Epidermal melanocyte (primary cell): Measurements from ENCODE around the gene CEBPA.

Experiments
- DNase-seq: peaks from one replicate; pipeline ENCODE4 v3.0.0; 2011; ENCODE audit warnings: low spot score; ENCODE audit not compliant: insufficient read length

The CEBPA gene

DNA sequence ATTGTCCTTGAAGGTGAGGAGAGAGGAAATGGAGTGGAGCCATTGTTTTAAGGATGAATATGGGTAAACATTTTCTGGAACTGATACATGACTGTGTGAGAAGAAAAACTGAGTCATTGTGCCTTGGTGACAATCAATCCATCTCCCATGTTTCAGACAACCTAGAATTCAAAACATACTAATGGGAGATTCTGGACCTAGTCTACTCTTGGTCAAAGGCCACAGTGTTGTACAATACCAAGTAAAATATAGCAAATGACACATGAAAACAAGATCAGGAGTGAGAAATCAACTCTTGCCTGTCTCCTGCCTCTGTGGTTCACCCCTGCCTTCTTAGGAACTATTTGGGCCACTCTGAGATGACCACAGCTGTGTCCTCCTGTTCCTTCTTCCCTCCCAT is 13.1 kb downstream of the CEBPA start:
- no peak for DNase-seq

DNA sequence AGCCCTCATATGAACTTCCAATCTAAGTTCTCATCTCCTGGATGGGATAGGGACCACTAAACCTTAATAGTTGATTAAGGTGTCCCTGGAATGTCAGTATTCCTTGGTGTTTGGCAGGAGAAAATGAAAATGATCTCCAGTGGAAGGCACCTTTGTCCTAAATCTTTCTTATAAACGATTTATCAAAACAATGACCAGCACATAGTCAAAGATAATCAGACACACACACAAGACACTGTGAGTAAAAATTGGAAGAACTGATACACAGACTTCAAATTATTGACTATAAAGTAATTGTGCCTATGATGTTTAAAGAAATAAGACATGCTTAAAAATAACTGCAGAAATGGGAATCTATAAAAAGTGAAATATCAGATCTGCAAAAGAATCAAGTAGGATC is 13.7 kb downstream of the CEBPA start:
- no peak for DNase-seq

DNA sequence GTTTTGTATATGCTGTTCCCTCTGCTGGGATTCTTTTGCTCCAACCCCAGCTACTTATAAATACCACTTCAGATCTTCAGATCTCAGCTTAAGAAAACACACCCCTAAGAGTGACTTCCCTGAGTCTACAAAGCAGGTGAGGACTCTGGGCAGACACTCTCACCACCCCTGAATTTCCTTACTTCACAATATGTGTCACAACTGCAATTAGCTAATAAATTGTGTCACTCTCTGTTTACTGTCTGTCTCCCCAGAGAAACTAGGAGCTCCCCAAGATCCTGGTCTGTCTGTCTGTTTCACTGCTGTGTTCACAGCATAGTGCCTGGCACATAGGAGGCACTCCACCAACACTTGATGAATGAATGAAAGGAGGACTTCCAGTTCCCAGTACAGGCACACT is 14.4 kb downstream of the CEBPA start:
- no peak for DNase-seq

DNA sequence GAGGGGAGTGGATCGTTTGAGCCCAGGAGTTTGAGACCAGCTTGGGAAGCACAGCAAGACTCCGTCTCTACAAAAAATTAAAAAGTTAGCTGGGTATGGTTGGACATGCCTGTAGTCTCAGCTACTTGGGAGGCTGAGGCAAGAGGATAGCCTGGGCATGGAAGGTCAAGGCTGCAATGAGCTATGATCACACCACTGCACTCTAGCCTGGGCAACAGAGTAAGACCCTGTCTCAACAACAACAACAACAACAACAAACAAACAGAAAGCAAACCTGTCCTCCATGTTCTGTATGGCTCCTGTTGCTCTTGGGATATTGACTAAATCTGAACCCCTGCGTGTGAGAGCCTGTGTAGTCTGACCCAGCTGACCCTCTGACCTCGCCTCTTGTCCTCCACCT is 14.9 kb downstream of the CEBPA start:
- DNase-seq: no peak

DNA sequence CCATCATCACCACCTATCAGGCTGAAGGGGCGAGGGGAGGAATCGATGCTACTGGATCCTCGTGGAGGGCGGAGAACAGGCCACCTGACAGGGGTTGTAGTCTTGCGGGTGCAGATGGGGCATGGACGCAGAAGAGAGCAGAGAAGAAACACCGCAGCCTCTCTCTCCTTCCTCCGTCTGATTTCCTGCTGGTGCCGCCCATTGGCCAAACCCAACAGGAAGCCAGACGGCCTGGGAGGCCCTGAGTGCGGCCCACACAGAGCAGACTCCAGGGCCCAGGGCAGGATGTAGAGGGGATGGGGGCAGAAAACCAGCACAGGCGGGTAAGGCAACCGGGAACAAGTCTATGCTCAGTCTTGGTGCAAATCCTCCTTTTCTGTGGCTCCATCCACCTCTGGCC is 15.4 kb downstream of the CEBPA start:
- no peak for DNase-seq

DNA sequence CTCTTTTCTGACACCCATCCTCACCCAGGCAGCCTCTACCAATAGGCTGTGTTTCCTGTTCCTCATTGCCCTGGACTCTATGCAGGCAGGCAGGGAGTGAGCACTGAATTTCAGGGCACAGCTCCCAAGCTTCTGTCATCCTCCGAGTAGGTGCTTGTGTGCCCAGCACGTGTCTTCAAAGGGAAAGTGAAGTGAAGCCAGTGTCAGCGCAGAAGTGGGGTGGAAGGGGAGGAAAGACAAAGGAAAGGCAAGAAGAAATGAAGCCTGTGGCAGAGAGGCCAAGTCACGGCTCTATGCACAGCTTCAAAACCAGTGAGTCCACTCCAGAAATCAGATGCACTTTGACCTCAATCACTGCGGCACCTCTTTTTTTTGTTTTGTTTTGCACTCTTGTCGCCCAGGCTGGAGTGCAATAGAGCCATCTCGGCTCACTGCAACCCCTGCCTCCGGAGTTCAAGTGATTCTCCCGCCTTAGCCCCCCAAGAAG is 16.9 kb downstream of the CEBPA start:
- DNase-seq: no peak

DNA sequence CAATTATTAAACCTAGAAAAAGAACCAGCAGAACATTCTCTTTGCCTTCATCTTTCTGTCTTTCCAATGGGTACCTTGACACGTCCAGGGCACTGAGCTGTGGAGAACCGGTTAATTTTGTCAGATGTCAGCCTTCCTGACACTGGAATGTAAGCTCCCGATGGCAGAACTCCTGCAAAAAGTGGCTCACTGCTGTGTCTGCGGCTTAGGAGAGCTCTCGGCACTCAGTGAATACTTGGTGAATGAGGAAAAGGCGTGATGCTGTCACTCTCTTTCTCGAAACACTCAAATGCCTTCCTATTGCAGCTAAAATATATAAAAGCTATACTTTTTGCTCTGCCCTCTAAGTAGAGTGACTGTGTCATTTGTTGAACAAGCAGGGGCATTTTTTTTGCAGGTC is 17.6 kb downstream of the CEBPA start:
- no peak for DNase-seq

DNA sequence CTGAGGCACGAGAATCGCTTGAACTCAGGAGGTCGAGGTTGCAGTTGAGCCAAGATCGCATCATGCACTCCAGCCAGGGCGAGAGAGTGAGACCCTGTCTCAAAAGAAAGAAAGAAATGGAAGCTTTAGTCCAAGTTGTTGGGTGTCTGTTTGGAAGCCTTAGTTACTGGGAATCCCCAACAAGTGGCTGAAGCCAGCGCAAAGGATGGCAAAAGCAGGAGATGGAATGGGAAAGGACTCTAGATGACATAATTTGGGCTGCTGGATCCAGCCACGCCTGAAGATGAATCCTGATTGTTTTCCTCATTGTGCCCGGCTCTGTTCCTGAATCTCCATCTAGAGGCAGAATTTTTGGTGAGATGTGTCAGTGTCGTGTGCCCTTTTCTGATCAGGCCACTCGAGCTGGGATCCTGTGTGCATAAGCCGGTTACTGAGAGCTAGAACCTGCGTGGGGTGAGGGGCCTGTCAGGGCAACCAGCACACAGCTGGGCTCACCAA is 18.1 kb downstream of the CEBPA start:
- DNase-seq: no peak

DNA sequence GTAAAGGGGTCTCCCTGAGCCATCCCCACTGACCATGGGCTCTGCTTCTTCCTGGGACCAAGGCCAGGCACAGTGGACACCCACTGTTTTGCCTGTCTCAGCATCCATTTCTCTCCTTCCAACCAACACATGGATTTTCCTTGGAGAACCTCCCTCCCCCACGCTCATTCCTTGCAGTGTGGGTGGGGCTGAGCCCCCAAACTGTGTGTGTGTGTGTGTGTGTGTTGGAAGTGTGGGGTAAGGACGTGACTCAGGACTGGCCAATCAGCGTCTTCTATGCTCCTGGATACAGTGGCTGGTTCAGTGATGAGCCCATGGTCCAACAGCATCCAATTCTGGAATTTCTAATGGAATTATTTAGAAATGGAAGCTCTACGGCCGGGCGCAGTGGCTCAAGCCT is 18.7 kb downstream of the CEBPA start:
- no peak for DNase-seq

DNA sequence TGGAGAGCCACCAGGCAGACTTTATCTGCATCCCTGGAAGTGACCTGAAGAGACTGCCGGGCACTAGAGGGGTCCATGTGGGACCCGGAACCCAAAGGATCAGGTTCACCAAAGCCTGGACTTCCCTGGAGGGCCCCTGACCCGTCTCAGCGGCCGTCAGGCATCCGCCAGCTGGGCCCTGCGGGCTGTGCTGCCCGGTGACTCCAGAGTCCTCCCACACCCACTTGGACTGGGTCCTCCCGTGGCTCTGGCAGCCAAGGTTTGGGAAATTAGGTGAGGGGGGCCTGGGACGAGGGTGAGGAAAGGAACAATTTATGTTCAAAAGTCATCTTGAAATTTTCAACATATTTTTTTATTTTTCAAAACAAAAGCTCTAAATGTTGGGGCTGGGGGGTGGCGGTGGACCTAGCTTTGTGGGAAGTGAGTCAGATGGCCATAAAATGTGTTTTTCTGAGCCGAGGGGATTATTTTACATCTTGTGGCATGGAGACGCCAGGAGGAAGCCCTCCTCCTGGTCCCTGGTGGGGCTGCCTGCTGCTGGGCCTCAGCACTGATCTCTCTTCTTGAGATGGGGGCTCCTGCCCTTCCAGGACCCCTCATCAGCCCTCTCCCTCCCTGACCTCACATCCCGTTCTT is 20.2 kb downstream of the CEBPA start:
- DNase-seq: no peak

DNA sequence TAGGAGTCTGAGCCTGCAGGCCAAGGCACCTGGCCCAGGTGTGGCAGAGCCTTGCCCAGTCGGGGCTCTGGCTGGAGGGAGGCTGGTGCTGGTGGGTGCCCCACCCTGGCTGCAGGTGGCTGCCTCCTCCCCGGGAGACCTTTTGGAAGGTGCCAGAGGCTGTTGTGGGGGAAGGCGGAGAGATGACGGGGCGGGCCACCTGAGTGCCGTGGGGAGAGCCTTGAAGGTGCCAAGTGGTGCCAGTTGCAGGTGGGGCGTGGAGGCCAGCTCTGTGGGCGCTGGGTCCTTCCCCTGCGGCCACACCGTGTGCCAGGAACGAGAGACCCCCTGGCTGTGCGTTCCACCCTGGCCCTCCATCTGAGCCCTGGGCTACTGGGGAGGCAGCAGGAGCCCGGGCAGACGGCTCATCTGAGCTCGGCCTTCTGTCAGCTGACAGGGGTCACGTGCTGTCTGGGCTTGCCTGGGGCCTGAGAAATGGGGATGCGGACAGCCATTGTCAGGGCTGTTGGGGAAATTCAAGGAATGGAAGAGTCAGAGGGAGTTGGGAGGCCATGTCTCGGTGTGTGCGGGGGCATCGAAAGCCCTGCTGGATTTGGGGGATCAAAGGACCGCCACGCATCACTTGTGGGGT is 20.9 kb downstream of the CEBPA start:
- DNase-seq: no peak

DNA sequence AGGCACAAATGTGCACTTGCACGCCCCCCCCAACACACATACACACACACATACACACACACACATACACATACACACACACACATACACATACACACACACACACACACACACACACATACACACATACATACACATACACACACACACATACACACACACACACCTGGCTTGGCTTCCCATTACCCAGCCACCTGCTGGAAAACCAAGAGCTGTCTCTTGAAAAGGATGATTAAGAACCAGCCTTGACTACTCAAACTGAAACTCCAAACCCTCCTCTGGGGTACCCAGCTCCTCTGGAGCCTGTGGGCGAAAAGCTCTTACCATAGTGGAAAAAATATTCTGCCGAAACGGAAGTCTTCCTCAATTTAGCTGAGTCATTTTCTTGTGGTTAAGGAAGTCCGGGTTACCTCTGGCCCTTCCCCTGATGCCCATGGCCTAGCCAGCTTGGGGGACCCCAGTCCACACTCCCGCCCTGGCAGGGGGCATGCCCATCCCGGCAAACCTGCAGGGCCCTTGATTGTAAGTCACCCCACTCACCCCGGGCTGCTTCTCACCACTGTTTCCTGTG is 21.9 kb downstream of the CEBPA start:
- DNase-seq: no peak

DNA sequence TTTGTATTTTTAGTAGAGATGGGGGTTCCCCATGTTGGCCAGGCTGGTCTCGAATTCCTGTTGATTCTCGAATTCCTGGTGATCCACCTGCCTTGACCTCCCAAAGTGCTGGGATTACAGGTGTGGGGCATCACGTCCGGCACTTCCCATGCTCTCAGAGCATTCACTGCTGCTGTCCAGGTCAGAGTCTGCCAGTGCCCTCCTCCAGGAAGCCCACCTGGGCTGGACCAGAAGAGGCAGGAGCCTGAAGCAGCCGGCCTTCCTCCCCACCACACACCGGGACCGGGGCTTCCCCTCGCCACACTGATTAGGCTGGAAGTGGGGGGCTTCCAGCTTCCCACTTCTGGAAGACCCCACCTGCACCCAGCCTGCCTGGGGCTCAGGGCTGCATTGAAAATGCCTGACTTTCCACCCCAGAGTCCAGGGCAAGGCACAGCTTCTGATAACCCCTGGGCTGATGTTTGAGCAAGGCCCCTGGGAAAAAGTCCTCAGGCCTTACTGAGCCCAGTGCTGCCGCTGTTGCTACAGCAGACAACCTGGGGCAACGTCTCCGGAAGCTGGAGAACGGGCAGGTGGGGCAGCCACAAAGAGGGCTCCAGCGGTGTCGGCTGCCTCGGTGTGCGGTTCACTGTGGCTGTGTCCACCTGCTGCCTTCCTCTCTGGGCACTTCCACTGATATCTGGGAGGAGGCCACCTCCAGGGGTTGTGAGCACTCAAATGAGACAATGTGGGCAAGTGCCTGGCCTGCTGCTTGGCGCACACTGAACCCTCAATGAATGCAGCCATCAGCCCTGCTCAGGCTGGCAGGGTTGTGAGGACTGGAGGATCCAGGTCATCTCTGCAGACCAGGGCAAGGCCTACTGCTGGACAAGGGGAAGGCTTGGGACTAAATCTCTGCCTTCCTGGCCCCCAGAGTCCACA is 22.6 kb downstream of the CEBPA start:
- no peak for DNase-seq

DNA sequence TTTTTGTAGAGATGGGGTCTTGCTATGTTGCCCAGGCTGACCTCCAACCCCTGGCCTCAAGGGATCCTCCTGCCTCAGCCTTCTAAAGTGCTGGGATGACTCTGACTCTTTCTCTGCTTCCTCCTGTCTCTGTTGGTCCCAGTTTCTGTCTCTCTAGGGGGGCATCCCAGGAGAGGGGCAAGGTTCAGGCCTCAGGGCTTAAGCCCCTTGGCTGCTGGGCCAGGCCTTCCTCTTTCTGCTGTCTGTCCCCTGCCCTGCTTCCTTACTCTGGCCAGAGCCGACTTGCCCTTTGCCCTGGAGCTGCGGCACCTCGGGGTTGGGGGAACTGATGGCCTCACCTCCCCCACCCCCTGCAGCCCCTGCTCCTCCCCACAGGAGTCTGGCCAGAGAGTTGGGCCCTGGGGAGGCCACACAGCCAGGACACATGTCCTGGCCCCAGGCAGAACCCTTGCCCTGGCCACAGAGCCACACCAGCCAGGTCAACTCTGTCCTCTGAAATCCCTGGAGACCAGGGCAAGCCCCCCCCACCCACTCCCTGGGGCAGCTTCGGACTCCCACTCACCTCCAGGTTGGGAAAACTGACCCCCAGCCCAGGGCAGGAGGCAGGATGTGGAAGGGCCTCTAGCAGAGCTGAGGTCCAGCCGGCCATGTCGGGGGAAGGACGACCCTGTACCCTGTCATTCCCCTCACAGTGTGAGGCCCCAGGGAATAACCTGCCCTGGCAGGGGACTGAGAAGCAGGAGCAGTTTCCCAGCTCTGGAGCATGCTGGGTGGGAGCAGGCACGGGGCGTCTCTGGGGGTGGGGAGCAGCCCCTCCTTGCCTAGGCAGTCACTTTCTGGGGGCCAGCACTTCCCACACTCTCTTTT is 23.7 kb downstream of the CEBPA start:
- no peak for DNase-seq

DNA sequence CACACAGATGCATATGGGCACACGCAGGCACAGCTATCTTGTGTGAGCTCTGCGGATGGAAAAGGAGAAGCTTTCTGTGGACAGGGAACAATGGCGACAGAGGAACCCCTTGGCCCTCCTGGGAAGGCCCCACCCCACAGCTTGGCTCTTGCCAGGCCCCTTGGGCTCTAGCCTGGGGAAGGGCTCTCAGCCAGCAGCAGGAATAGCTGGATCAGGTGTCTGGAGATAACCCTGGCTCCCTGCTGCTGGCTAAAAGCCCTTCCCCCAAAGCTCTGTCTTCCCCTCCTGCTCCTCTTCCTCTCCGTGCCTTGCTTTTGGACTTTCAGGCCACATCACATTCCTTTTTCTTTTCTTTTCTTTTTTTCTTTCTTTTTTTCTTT is 24.3 kb downstream of the CEBPA start:
- no peak for DNase-seq

DNA sequence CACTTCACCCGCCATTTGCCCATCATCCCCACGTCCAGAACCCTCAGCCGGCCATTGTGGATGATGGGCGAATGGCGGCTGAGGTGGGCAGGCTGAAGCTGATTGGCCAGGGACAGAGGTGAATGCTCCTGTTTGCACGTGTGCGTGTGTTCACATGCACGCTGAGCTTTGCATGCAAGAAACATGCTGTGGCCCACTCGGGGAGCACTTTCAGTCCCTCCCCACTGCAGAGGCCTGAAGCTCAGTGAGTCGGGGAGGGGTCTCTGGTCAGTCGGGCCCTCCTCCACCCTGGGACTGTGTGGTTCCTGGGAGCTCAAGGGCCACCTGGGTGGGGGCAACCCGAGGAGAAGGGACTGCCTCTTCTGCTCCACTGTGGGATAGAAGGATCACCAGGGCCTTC is 24.9 kb downstream of the CEBPA start:
- no peak for DNase-seq

DNA sequence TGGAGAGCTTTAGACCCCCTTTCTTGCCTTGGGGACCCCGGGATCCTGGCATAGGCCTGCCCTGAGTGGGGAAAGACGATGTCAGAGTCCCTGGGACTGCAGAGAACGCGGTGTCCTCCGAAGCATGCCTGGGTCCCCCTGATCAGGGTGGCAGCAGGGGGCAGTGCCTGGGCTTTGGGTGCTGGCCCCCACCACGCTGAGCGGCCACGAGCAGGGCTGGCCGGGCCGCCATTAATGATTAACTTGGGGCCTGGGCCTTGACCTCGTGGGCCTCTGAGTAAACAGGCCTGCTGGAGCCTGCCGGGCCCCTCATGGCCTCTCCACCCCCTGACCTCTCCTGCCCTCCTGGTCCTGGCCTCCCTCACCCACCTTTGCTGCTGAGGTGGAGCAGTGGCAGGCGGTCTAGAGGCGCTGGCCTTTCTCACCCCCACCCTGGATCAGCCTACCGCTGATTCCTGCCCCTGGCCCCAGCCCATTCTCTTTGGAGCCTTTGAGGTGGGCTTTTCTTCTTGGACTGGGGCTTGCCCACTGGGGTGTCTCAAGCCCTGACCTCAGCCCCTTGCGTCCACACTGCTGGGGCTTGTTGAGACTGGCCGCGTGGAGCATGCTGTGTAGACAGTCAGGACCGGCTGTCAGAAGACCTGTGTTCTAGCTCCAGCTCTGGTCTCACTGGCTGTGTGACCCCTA is 26.3 kb downstream of the CEBPA start:
- DNase-seq: no peak

DNA sequence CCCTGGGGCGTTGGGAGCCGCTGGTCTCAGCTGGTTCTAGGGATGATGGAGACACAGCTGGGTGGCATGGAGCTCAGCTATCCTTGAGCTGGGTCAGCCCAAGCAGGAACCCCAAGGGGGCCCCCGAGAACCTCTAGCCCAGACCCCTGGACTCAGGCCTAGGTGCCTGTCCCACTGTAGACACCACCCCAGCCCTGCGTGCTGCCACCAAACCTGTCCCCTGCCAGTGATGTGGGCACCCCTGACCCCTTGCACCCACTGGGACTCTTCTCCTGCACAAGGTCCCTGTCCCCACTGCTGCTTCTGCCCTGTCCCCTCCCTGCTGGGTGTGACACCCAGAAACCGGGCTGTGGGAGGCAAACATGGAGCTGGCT is 26.8 kb downstream of the CEBPA start:
- DNase-seq: no peak

DNA sequence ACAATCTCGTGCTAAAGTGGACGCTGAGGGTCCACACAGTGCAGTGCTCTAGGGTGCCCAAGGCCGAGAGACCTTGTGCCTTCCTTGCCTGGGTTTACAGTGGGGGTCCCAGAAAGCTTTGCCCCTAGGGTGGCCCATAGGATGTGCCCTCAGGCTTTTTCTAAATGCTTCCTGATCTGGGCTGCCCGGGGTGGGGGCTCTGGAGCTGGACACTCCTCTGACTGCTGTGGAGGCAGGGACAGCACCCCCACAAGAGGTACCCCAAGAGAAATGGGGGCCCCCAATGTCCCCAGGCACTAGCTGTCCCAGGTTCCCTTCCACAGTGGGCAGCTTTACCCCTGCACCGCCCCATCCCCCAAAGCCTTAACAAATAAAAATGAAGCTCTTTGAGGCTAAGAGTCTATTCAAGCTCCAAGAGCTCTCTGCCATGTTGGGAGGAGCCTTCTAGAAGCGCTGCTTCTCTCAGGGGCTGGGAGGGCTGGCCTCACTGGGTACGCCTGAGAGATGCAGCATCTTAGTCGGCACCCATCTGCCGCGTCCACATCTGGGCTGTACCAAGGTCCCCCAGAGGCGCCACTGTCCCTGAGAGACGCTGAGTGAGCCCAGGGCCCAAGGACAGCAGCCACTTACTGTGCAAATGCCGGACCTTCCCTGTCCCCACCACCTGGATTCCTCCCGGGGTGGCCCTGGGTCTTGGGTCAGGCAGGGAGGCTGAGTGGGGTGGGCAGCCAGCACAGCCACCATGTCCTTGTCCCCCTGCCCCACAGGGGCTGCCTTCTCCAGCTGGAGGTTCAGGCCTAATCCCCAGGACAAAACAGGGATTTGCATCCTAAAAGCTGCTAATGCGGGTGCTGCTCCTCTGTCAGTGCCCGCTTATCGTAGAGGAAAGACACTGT is 27.4 kb downstream of the CEBPA start:
- DNase-seq: no peak
